Chondrocyte (in vitro differentiated cells): ENCODE measurements around the gene IFNAR1. TPM values are rescaled to one million over a fixed set of nuclear protein-coding genes. Genes with fewer than 3 reads are reported as not detected.

Experiments used
- DNase-seq: peaks from one replicate; pipeline ENCODE4 v3.0.0; 2021; ENCODE audit warnings: mixed read lengths, low spot score
- H3K27ac Mint-ChIP-seq: one replicate; pipeline ENCODE4 v1.8.0; 2021; ENCODE audit warnings: mild to moderate bottlenecking, moderate library complexity, mixed read lengths; ENCODE audit not compliant: unreplicated experiment
- H3K27me3 Mint-ChIP-seq: 2 replicates; pipeline ENCODE4 v1.8.0; 2021; ENCODE audit warnings: low read depth, mixed read lengths
- H3K36me3 Mint-ChIP-seq: 2 replicates; pipeline ENCODE4 v1.8.0; 2021; ENCODE audit warnings: low read depth, mixed read lengths
- H3K4me1 Mint-ChIP-seq: 2 replicates; pipeline ENCODE4 v1.8.0; 2021; ENCODE audit warnings: low read depth, mild to moderate bottlenecking, mixed read lengths
- H3K4me3 Mint-ChIP-seq: one replicate; pipeline ENCODE4 v1.8.0; 2021; ENCODE audit warnings: mild to moderate bottlenecking, moderate library complexity, mixed read lengths; ENCODE audit not compliant: unreplicated experiment
- H3K9me3 Mint-ChIP-seq: 2 replicates; pipeline ENCODE4 v1.8.0; 2021; ENCODE audit warnings: low read depth, mixed read lengths
- total RNA-seq: library from RNA; stranded (reverse); gene quantifications from 3 replicates; pipeline ENCODE4 v1.2.1, GENCODE V29; 2021
- TF ChIP-seq, protein P1 (sequence below): fragments of 200-600 bp; sonication (generic); IDR thresholded peaks from 2 replicates; pipeline ENCODE4 v1.5.0; 2021; ENCODE audit warnings: antibody characterized with exemption, mild to moderate bottlenecking, moderate library complexity

Gene IFNAR1
- total RNA-seq, 1 donor from 2014 or later, result 47.7 TPM

DNA sequence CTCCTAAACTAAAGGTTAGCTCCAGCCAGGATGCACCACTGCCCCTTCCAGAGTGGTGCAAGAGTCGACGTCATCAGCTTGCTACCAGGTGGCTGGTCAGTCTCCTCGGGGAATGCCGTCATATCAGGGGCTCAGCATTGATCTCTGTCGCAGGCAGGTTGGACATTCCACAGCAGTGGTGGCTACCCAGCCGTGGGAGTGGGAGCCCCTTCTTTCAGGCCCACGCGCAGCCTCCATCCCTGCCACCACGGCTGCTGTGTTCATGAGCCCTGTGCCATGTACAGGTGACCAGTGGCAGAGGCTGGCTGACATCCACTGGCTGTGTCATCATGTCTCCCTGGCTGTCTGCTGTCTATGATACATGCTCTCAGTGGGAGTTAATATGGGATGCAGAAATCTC, 33.1 kb upstream of the IFNAR1 start:
- no peak overlapping the region for H3K27ac Mint-ChIP-seq
- TF ChIP-seq, protein P1, sequence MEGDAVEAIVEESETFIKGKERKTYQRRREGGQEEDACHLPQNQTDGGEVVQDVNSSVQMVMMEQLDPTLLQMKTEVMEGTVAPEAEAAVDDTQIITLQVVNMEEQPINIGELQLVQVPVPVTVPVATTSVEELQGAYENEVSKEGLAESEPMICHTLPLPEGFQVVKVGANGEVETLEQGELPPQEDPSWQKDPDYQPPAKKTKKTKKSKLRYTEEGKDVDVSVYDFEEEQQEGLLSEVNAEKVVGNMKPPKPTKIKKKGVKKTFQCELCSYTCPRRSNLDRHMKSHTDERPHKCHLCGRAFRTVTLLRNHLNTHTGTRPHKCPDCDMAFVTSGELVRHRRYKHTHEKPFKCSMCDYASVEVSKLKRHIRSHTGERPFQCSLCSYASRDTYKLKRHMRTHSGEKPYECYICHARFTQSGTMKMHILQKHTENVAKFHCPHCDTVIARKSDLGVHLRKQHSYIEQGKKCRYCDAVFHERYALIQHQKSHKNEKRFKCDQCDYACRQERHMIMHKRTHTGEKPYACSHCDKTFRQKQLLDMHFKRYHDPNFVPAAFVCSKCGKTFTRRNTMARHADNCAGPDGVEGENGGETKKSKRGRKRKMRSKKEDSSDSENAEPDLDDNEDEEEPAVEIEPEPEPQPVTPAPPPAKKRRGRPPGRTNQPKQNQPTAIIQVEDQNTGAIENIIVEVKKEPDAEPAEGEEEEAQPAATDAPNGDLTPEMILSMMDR, result no peak
- peaks cover 18% of the 10 kb centered on the region for H3K36me3 Mint-ChIP-seq
- no peak overlapping the region for H3K4me3 Mint-ChIP-seq
- H3K9me3 Mint-ChIP-seq, result no peaks in the 10 kb centered on the region
- no peak for DNase-seq
- no peaks in the 10 kb centered on the region for H3K27me3 Mint-ChIP-seq
- H3K4me1 Mint-ChIP-seq, result peaks cover 33% of the 10 kb centered on the region

DNA sequence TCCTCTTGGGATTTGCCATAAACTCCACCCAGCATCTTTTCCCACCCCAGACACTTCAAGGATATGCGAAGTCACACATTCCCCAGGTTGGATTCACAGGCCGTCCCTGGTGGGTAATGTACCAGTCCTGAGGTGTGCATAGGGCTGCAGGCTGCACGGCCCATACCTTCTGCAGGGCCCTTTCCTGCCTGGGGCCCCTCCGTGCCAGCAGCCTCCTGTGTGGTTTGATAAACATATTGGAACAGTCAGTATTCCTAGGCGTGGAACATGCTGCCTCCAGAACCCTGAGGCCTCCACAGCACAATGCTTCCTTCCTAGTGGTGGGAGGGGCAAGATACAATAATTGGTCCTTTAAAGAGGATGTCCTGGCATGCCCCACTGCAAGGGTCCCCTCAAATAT, 32.0 kb upstream of the IFNAR1 start:
- peaks cover 20% of the 10 kb centered on the region for H3K36me3 Mint-ChIP-seq
- peaks cover 22% of the 10 kb centered on the region for H3K4me1 Mint-ChIP-seq
- TF ChIP-seq, protein P1, result no peak
- no peak for DNase-seq
- H3K27me3 Mint-ChIP-seq, result no peaks in the 10 kb centered on the region
- no peak overlapping the region for H3K27ac Mint-ChIP-seq
- no peaks in the 10 kb centered on the region for H3K9me3 Mint-ChIP-seq
- no peak overlapping the region for H3K4me3 Mint-ChIP-seq

DNA sequence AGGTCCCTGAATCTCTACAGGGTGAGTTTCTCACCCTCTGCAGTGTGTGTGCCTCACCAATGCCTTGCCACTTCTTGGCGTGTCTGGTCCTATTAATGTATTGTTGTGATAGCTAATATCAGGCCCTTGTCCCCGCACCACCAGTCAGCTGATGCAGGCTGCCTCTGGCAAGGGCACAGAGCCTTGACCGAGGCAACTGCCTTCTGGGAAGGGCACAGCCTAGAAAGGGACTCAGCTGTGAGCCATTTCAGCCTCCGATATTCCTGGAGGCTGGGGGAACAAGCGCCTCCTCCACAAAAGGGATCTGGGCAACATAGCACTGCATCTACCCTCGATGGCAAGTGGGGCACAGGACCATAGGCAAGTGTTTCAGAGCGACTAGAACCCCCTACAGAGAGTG, 31.6 kb upstream of the IFNAR1 start:
- Mint-ChIP-seq H3K4me3 (no peak overlapping the region), H3K27ac (no peak overlapping the region), H3K9me3 (no peaks in the 10 kb centered on the region), H3K27me3 (no peaks in the 10 kb centered on the region), H3K4me1 (peaks cover 18% of the 10 kb centered on the region), H3K36me3 (peaks cover 20% of the 10 kb centered on the region)
- no peak for DNase-seq
- TF ChIP-seq, protein P1, result no peak

DNA sequence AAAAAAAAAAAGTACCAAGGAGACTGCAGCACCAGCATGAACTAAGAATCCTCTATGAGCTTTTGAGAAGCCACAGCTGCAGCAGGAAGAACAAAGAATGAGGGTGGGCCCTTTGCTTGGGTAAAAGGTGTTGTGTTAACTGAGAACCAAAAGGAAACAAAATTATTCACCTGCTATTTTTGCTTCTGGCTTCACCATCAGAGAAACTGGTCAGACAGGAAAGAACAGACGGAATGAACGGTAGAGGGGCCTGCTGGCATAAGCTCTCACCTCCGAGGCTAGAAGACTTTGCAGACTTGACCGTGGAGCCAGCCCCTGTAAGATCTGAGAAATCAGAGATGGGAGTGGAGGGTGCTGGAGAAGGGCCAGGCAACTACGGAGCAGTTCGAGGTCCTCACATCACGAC, 31.0 kb upstream of the IFNAR1 start:
- Mint-ChIP-seq H3K4me3 (no peak overlapping the region), H3K27ac (no peak overlapping the region), H3K27me3 (no peaks in the 10 kb centered on the region), H3K4me1 (peaks cover 11% of the 10 kb centered on the region), H3K9me3 (no peaks in the 10 kb centered on the region), H3K36me3 (peaks cover 20% of the 10 kb centered on the region)
- TF ChIP-seq, protein P1, result no peak
- no peak for DNase-seq

DNA sequence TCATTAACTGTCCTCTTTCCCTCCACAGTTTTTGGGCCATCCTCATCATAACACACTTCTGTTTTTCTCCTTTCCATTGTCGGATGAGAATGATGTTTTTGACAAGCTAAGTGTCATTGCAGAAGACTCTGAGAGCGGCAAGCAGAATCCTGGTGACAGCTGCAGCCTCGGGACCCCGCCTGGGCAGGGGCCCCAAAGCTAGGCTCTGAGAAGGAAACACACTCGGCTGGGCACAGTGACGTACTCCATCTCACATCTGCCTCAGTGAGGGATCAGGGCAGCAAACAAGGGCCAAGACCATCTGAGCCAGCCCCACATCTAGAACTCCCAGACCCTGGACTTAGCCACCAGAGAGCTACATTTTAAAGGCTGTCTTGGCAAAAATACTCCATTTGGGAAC, 28.6 kb upstream of the IFNAR1 start:
- Mint-ChIP-seq H3K36me3 (peaks cover 16% of the 10 kb centered on the region), H3K4me1 (peaks cover 3% of the 10 kb centered on the region), H3K4me3 (no peak overlapping the region), H3K27ac (no peak overlapping the region), H3K27me3 (no peaks in the 10 kb centered on the region), H3K9me3 (no peaks in the 10 kb centered on the region)
- no peak for DNase-seq
- TF ChIP-seq, protein P1, result no peak
